Activated CD8-positive, alpha-beta memory T cell treated with anti-CD3 and anti-CD28 coated beads for 4 hours (primary cell): ENCODE measurements around the gene HP1BP3.

Experiments
- DNase-seq, 2 donors: peaks; one replicate each; pipeline ENCODE4 v3.0.0-alpha.2; 2020; ENCODE audit warnings: low read depth in 2 of 2

HP1BP3 gene

DNA sequence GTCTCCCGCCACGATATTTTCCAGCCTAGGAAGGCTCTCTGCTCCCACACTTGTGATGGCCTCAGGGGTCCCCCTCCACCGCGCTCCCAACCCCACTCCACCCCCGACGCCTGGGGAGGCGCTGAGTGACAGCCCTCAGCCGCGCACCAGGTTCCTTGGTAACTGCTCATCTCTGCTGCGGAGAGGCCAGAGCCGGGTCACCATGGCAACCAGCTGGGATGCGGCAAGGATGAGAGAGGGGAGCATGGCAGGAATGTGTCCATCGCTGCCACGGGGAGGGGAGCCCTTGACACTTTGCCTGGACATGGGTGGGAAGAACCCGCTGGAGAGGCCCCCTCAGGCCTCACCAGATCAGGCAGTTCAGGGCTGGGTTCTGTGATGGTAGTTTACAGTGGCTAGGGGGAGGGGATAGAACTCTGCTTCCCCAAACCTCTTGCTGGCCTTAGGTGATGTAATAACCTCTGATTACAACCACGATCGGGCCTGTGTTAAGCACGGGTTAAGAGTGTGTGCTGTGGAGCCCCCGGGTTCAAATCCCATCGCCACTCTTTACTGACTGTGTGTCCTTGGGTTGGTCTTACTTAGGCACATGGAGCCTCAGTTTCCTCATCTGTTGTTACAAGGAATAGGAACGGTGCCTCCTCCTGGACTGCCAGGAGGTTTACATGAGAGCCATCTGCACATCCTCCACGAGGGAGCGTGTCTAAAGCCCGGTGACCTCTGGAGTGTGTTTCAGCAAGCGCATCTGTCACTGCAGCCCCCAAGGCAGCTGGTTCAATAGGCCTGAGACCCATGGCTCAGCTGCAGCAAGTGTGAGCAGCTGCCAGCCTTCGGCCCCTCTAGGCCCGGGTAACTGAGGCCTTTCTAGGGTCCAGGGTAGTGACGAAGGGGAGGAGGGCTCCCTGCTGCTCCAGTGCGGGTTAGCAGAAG, 75.6 kb downstream of the HP1BP3 start:
- DNase-seq: no peak

- no peak for DNase-seq
These were observed 76.4 kb downstream of the HP1BP3 start for GRCh38 chr1:20710469-20711284.

GRCh38 chr1:20709868-20710267, 77.2 kb downstream of the HP1BP3 start:
- no peak for DNase-seq

GRCh38 chr1:20708891-20709290, 78.2 kb downstream of the HP1BP3 start:
- no peak for DNase-seq

GRCh38 chr1:20708057-20708456, 79.0 kb downstream of the HP1BP3 start:
- no peak for DNase-seq

DNA sequence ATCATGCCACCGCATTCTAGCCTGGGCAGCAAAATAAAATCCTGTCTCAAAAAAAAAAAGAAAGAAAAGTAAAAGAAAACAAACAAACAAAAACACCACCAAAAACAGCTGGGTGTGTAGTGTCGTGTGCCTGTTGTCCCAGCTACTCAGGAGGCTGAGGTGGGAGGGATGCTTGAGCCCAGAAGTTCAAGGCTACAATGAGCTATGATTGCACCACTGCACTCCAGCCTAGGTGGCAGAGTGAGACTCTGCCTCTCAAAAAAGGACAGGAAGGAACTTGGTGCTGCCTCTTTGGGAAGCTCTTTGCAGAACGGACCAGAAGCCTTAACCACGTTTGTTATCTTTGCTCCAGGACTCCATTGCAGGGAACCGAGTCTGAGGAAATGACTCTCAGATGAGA, 80.3 kb downstream of the HP1BP3 start:
- no peak for DNase-seq

DNA sequence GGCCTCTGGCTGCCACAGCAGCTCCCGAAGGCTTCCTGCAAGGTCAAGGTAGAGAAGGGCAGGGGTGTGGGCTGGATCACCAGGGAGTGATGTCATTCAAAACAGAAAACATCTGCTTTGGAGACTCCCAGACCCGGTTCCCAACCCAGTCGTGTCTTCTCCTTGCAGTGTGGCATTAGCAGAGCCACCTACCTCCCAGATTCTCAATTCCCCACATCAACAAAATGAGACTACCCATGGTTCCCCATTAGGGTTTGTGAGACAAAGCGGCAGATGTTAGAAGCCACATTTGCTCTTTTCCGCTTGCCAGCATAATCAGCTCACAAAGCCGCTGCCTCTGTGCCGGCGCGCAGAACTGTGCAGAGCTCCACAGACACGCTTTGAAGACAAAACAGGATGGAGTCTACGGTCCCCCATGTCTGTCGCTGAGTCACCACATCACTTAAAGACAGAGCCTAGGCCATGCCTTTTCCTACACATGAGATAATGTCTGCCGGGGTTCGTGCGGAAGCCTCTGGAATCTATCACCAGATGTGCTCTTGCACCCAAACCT, 81.8 kb downstream of the HP1BP3 start:
- no peak for DNase-seq

DNA sequence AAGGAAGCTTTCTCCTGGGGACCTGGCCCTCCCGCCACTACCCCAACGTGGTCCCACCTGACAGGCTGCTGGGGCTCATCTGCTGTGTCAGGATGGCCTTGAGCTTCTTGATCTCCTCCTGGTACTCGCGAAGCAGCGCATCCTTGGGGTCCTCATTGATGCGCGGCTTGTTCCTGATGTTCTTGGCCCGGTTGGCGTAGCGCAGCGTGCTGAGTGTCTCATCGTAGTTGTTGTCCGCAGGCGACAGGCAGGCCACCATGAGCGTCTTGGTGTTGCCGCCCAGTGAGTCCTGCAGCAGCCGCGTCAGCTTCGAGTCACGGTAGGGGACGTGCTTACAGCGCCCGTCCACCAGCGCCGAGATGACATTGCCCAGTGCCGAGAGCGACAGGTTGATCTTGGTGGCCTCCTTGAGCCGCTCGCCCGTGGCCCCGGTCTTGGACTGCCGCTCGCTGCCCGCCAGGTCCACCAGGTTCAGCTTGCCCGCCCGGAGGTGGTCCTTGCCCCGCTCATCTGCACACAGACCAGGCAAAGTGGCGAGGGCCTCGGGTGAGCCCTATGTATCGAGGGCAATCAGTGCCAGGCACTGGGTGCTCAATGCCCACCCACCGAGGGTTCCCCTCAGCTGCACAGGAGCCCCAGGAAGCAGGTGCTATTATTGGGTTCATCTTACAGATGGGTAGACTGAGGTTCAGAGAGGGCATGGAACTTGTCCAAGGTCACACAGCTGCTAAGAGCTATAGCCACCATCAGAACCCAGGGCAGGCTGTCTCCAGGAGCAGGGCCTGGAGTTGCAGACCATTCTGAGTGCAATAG, 82.5 kb downstream of the HP1BP3 start:
- DNase-seq: no peak

- no peak for DNase-seq
These were observed 83.9 kb downstream of the HP1BP3 start for GRCh38 chr1:20703124-20703756.

GRCh38 chr1:20702416-20702815, 84.7 kb downstream of the HP1BP3 start:
- DNase-seq: no peak

GRCh38 chr1:20701847-20702246, 85.3 kb downstream of the HP1BP3 start:
- DNase-seq: no peak

GRCh38 chr1:20701446-20701845, 85.7 kb downstream of the HP1BP3 start:
- no peak for DNase-seq

DNA sequence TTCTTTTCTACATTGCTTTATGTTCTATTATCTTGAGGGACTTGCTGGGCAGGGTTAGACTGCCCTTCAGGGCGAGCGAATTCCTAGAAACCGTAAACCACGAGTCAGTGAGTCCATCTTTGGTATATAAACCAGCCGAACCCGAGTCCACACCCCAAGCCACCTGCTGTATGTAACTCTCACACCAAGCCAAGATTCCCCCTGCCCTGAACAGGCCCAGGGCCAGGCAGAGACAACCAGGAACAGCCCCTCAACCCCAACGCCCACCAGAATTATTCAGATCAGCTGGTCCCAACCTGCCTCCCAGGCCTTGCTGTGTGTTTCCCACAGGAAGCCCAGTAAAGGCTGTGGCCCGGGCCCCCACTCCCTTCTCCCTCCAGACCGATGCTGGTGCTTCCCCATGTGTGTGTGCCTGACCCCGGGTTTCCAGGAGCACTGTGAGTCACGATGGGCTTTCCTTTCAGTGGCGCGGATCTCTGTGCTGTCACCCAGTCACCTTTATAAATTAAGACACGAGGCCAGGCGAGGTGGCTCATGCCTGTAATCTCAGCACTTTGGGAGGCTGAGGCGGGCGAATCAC, 86.4 kb downstream of the HP1BP3 start:
- no peak for DNase-seq

GRCh38 chr1:20699558-20699957, 87.5 kb downstream of the HP1BP3 start:
- DNase-seq: no peak

- DNase-seq: no peak
These were observed 88.8 kb downstream of the HP1BP3 start for GRCh38 chr1:20698195-20698910.

- no peak for DNase-seq
These were observed 89.5 kb downstream of the HP1BP3 start for GRCh38 chr1:20697563-20697962.

GRCh38 chr1:20696397-20697333, 90.4 kb downstream of the HP1BP3 start:
- peak; percentile 37 to 54 for DNase-seq

DNA sequence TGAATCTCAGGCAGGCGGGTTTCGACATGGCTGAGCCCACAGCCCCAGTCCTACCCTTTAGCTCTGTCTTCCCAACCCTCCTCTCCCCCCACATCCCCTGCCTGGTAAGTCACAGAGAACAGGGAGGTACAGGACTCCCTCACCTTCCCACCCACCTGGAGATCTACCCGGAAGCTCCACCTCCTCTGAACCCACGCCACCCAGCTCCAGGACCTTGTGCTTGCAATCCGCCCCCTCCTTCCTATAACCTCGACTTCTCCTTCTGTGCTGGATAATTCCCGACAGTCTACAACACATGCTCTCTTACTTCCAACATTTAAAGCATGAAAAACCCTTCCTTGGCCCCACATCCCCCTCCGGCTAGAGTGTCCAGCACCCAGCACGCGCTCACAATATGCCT, 91.6 kb downstream of the HP1BP3 start:
- DNase-seq: no peak

DNA sequence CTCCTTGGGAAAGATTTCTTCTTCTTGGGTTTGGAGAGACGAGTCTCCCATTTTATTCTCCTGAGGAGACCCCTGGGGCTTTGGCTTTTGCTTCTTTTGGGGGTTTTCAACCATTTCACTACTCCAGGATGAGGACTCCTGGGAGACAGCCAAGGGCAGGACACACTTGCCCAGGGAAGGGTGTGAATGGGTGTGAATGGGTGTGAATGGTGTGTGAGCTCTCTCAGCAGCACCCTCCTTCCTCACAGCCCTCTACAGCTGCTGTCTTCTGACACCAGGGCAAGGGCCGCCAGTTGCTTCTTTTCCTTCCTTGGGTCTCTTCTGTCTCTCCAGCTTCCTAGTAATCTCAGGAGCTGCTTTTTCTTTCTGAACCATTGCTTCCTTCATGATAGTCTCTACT, 93.5 kb downstream of the HP1BP3 start:
- DNase-seq: no peak
